ENCODE data around the gene GDPD3. TPM values are rescaled to one million over a fixed set of nuclear protein-coding genes. Genes with fewer than 3 reads are reported as not detected.

Gene GDPD3
- total and polyA plus RNA-seq, 9 of the 15 experiments (the other 6 are each of a cell fraction or from before 2014, with no cell fraction given) = 0.47 to 3.9 (median 1.1) TPM

DNA sequence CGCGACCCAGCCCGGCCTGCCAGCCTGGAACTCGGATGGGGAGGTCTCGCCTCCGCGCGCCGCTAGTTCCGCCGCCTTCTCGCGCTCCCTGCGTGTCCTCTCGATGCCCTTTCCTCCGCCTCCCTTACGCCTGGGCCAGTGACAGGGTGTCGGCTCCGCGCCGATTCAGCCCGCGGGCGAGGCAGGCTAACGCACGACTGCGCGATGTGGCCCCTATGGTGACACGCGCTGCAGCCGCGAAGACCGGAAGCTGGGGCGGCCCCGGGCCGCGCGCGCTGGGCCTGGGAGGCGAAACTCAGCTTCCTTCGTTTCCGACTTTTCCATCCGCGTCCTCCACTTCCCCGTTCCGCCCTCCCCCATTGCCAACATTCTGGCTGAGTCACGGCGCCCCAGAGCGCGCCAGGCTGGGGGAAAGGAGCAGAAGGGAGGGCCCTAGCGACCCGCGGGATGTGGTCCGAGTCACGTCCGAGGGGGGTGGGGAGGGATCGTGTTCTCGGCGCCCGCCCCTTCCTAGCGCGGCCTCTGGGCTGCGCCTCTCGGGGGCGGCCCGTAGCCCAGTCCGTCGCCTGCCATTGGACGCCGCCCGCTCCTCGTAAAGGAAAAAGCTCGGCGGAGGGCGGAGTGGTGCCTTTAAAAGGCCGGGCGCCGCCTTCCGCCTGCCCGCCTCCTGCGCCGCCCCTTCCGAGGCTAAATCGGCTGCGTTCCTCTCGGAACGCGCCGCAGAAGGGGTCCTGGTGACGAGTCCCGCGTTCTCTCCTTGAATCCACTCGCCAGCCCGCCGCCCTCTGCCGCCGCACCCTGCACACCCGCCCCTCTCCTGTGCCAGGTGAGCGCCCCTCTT lies 48.0 kb downstream of the GDPD3 start, which contains the start of gene ALDOA (continued):
- TF ChIP-seq, protein P1, sequence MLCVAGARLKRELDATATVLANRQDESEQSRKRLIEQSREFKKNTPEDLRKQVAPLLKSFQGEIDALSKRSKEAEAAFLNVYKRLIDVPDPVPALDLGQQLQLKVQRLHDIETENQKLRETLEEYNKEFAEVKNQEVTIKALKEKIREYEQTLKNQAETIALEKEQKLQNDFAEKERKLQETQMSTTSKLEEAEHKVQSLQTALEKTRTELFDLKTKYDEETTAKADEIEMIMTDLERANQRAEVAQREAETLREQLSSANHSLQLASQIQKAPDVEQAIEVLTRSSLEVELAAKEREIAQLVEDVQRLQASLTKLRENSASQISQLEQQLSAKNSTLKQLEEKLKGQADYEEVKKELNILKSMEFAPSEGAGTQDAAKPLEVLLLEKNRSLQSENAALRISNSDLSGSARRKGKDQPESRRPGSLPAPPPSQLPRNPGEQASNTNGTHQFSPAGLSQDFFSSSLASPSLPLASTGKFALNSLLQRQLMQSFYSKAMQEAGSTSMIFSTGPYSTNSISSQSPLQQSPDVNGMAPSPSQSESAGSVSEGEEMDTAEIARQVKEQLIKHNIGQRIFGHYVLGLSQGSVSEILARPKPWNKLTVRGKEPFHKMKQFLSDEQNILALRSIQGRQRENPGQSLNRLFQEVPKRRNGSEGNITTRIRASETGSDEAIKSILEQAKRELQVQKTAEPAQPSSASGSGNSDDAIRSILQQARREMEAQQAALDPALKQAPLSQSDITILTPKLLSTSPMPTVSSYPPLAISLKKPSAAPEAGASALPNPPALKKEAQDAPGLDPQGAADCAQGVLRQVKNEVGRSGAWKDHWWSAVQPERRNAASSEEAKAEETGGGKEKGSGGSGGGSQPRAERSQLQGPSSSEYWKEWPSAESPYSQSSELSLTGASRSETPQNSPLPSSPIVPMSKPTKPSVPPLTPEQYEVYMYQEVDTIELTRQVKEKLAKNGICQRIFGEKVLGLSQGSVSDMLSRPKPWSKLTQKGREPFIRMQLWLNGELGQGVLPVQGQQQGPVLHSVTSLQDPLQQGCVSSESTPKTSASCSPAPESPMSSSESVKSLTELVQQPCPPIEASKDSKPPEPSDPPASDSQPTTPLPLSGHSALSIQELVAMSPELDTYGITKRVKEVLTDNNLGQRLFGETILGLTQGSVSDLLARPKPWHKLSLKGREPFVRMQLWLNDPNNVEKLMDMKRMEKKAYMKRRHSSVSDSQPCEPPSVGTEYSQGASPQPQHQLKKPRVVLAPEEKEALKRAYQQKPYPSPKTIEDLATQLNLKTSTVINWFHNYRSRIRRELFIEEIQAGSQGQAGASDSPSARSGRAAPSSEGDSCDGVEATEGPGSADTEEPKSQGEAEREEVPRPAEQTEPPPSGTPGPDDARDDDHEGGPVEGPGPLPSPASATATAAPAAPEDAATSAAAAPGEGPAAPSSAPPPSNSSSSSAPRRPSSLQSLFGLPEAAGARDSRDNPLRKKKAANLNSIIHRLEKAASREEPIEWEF (CRISPR knock-in tag; IDR thresholded peaks at IDR 0.05) = no peak
- TF ChIP-seq, protein P2, sequence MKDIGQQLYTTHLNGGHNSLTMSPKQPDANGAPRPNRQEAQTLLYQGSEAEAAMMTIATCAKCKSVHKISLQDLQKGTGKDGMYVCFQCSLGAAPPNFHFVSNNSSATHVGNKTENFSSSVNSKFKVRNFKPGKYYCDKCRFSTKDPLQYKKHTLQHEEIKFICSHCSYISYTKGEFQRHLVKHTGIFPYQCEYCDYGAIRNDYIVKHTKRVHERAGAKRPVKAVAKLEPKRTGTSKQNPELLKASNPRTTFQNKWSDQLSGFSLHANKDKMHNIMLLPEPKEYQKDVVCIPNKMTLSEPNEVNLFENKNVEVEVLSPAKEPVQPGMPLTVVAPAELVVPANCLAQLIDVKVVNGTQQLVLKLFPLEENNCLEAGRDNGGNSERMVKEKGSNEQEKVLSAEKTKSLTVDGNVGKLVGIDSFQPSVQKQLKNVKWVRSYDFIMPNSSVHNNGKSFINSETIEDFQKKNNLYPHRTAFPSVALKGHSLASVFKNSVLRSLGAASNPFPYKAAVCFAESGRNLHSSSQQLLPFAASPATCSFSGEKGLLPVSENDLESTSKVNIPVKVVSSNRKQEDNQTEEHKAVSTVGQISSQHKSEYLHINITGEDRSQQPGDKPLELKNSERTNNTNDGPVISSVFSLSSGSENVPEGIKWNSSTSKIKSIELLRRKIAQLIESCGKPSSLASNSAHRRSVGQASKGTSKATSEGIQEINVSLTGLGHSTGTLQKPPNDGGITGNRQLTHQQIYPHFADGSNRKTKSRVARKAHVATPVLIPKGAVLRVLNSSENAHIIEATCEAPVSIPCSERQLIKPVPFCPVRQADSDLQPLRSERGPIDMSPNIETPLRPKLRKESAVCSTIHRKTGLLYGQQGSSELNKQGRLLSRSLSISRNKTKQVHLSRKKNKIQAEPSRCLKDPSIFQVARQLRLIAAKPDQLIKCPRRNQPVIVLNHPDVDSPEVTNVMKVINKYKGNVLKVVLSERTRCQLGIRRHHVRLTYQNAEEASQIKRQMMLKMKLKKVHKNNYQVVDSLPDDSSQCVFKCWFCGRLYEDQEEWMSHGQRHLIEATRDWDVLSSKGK (CRISPR knock-in tag; IDR thresholded peaks at IDR 0.05) = no peak
- TF ChIP-seq STAT5B (CRISPR knock-in tag; IDR thresholded peaks at IDR 0.05) (no peak), BCLAF1 (IDR thresholded peaks at IDR 0.05; ENCODE audit: borderline replicate concordance in 1 of 2, control insufficient read depth in 1 of 2, low read depth in 2 of 2, low read length in 1 of 2) (0 out of 4 replicates have a peak, but pooled peaks of 1 of the 2 experiments have one; percentile 67), NFYB (IDR thresholded peaks at IDR 0.05; ENCODE audit: extremely low read depth, insufficient read length) (peak; percentile 60), TBP (optimal IDR thresholded peaks at IDR 0.05; ENCODE audit: low read depth, low read length) (peak; percentile 98), DNMT1 (IDR thresholded peaks at IDR 0.05) (no peak), ZNF431 (CRISPR knock-in tag; IDR thresholded peaks at IDR 0.05) (peak; percentile 50; the same call in 1 of the 2 replicates), HNRNPK (IDR thresholded peaks at IDR 0.05; ENCODE audit: low read depth, low read length, poor library complexity, severe bottlenecking) (no peak), ZNF274 (IDR thresholded peaks at IDR 0.05; ENCODE audit: borderline replicate concordance, low read depth, low read length) (no peak), LEF1 (IDR thresholded peaks at IDR 0.05) (peak; percentile 54; the same call in 1 of the 2 replicates)

All from K562 (cell line).